WI38 (cell line): ENCODE measurements around the gene NEMP2.
A peak's percentile ranks its signal among the peaks of the same experiment; 100 is the strongest.

Experiments used
- H3K4me3 ChIP-seq: 2 replicates; pipeline ENCODE4 v1.5.1; 2011; ENCODE audit warnings: low read depth, mild to moderate bottlenecking, control low read depth, low read length
- CTCF ChIP-seq: IDR thresholded peaks from 2 replicates; pipeline ENCODE4 v1.5.1; 2012; ENCODE audit warnings: low read depth, mild to moderate bottlenecking, control low read depth, low read length

The NEMP2 gene

GRCh38 chr2:190540048-190540447 is 5.5 kb upstream of the NEMP2 start:
- no peak for TF ChIP-seq CTCF
- H3K4me3 ChIP-seq: no peak overlapping the region

GRCh38 chr2:190538201-190538600 is 3.7 kb upstream of the NEMP2 start:
- no peak overlapping the region for H3K4me3 ChIP-seq
- no peak for TF ChIP-seq CTCF

- no peak overlapping the region for H3K4me3 ChIP-seq
- TF ChIP-seq CTCF: no peak
Observed at GRCh38 chr2:190537765-190538164, 3.2 kb upstream of the NEMP2 start.

- TF ChIP-seq CTCF: no peak
- peak overlapping the region; percentile 69 for H3K4me3 ChIP-seq
Observed at GRCh38 chr2:190535586-190535985, 1.1 kb upstream of the NEMP2 start.

GRCh38 chr2:190535121-190535439 is 558 bp upstream of the NEMP2 start:
- no peak for TF ChIP-seq CTCF
- H3K4me3 ChIP-seq: peak overlapping the region; percentile 69

GRCh38 chr2:190533968-190534309 is 583 bp downstream of the NEMP2 start:
- peak overlapping the region; percentile 69 for H3K4me3 ChIP-seq
- no peak for TF ChIP-seq CTCF

- no peak for TF ChIP-seq CTCF
- peak overlapping the region; percentile 69 for H3K4me3 ChIP-seq
Observed at GRCh38 chr2:190533175-190533967, 1.2 kb downstream of the NEMP2 start.
